ENCODE data around the gene NOC4L.

NOC4L gene

GRCh38 chr12:132158677-132159554, 14.7 kb downstream of the NOC4L start:
- DNase-seq: no peak

GRCh38 chr12:132159555-132160003, 15.3 kb downstream of the NOC4L start:
- no peak for DNase-seq

GRCh38 chr12:132160016-132160415, 15.8 kb downstream of the NOC4L start:
- no peak for DNase-seq

- no peak for DNase-seq
Observed at GRCh38 chr12:132160601-132161035, 16.4 kb downstream of the NOC4L start.

- DNase-seq: no peak
Observed at GRCh38 chr12:132161036-132161781, 17.0 kb downstream of the NOC4L start.

- no peak for DNase-seq
Observed at GRCh38 chr12:132161796-132162507, 17.7 kb downstream of the NOC4L start.

- DNase-seq: peak; percentile 51
Observed at GRCh38 chr12:132162508-132163031, 18.3 kb downstream of the NOC4L start.

GRCh38 chr12:132163041-132163910, 19.0 kb downstream of the NOC4L start:
- DNase-seq: no peak

GRCh38 chr12:132163911-132164288, 19.6 kb downstream of the NOC4L start:
- DNase-seq: no peak

- DNase-seq: no peak
Observed at GRCh38 chr12:132164426-132164825, 20.2 kb downstream of the NOC4L start.

GRCh38 chr12:132165584-132165983, 21.3 kb downstream of the NOC4L start:
- no peak for DNase-seq

GRCh38 chr12:132166093-132166492, 21.8 kb downstream of the NOC4L start:
- DNase-seq: no peak

GRCh38 chr12:132166801-132167591, 22.7 kb downstream of the NOC4L start:
- DNase-seq: no peak

GRCh38 chr12:132167611-132168310, 23.5 kb downstream of the NOC4L start:
- no peak for DNase-seq

- DNase-seq: no peak
Observed at GRCh38 chr12:132168311-132169031, 24.2 kb downstream of the NOC4L start.

- DNase-seq: no peak
Observed at GRCh38 chr12:132169376-132169775, 25.1 kb downstream of the NOC4L start.

- DNase-seq: no peak
Observed at GRCh38 chr12:132170094-132170636, 25.9 kb downstream of the NOC4L start.

- no peak for DNase-seq
Observed at GRCh38 chr12:132170637-132171292, 26.5 kb downstream of the NOC4L start.

All from amniotic stem cell (primary cell).